Islet precursor cell (in vitro differentiated cells): ENCODE measurements around the gene ARFGAP1.

Source experiments
- DNase-seq: peaks from one replicate; pipeline ENCODE4 v3.0.0-alpha.2; 2018

The ARFGAP1 gene

GRCh38 chr20:63336232-63336752 is 63.7 kb downstream of the ARFGAP1 start:
- DNase-seq = no peak

- no peak for DNase-seq
Measured at GRCh38 chr20:63337786-63338420, 65.3 kb downstream of the ARFGAP1 start.
